ENCODE measurements around the gene IGFBP2. TPM values are rescaled to one million over a fixed set of nuclear protein-coding genes. Genes with fewer than 3 reads are reported as not detected.

The IGFBP2 gene
- total and polyA plus RNA-seq, 2 of the 13 experiments (the other 11 are each of a cell fraction or from before 2014, with no cell fraction given) = 2.0 to 5.8 TPM

- ATAC-seq = no peak
- no peak overlapping the region for H3K4me2 ChIP-seq (ENCODE audit: low read depth, low read length)
- no peak overlapping the region for H3K9ac ChIP-seq (ENCODE audit: insufficient read depth, low read depth, low read length)
- peaks cover under 1% of the 10 kb centered on the region; the same call in 1 of the 2 replicates for H3K4me1 ChIP-seq (ENCODE audit: insufficient read depth, low read length)
- H3K4me3 ChIP-seq (replicated peaks in 1 of 3; ENCODE audit: insufficient read depth in 1 of 3, low read depth in 2 of 3, low read length in 3 of 3) = no peak overlapping the region
- H3K9me3 ChIP-seq (ENCODE audit: low read length) = 0 out of 2 replicates have a peak, but pooled peaks cover 4% of the 10 kb centered on the region
- H4K20me1 ChIP-seq (ENCODE audit: insufficient read depth, low read length) = no peaks in the 10 kb centered on the region
- no peaks in the 10 kb centered on the region for H3K79me2 ChIP-seq (ENCODE audit: insufficient read depth, low read length)
- H2AFZ ChIP-seq (ENCODE audit: low read length) = no peak overlapping the region
- no peak for FAIRE-seq
- H3K27me3 ChIP-seq (ENCODE audit: control insufficient read depth in 1 of 2, insufficient read depth in 2 of 2, low read length in 2 of 2) = peaks cover 2 to 62% of the 10 kb centered on the region in 2 experiments; a peak in 4 of 5 replicates
- ChIA-PET POLR2A (no interaction called here), CTCF (ENCODE audit: low intra/inter-chr PET ratio, low total read pairs) (no interaction called here)
- BruUV-seq (replicated peaks) = no TSS peak
- in situ Hi-C loops (cut with HindIII; ENCODE audit: extremely low pct_ligation_motif_present, low pct_unique_long_range_greater_than_20kb) = no loop called here
- TF ChIP-seq HOXD1 (CRISPR knock-in tag; IDR thresholded peaks at IDR 0.05) (no peak), ZBTB21 (CRISPR knock-in tag; IDR thresholded peaks at IDR 0.05) (no peak), ZBTB10 (CRISPR knock-in tag; IDR thresholded peaks at IDR 0.05; ENCODE audit: borderline replicate concordance) (no peak)
- 4% methylated on average over 1 of the region's 1 CpG for WGBS (ENCODE audit: low lambda C conversion rate)
- no peak for DNase-seq (ENCODE audit: low spot score)
- H3K36me3 ChIP-seq (replicated peaks in 1 of 2; ENCODE audit: control insufficient read depth in 1 of 2, insufficient read depth in 2 of 2, low read length in 2 of 2) = no peaks in the 10 kb centered on the region
- no peak overlapping the region for H3K27ac ChIP-seq (ENCODE audit: extremely low read length, insufficient read depth, low read length)
- intact Hi-C loops (cut with micrococcal nuclease; ENCODE audit: unreplicated experiment) = no loop called here
Measured at GRCh38 chr2:216589791-216590190, 43.4 kb upstream of the IGFBP2 start.

- peak; percentile 82 for ATAC-seq
Measured at GRCh38 chr2:216590780-216591179, 42.4 kb upstream of the IGFBP2 start.

More at GRCh38 chr2:216590780-216591179, 42.4 kb upstream of the IGFBP2 start:
- Histone ChIP-seq H3K4me3 (replicated peaks in 1 of 3; ENCODE audit: insufficient read depth in 1 of 3, low read depth in 2 of 3, low read length in 3 of 3) (no peak overlapping the region), H4K20me1 (ENCODE audit: insufficient read depth, low read length) (no peaks in the 10 kb centered on the region), H3K9me3 (ENCODE audit: low read length) (no peaks in the 10 kb centered on the region), H3K27me3 (ENCODE audit: control insufficient read depth in 1 of 2, insufficient read depth in 2 of 2, low read length in 2 of 2) (peaks cover 2 to 55% of the 10 kb centered on the region in 2 experiments; a peak in 4 of 5 replicates), H3K27ac (ENCODE audit: extremely low read length, insufficient read depth, low read length) (no peak overlapping the region), H3K36me3 (replicated peaks in 1 of 2; ENCODE audit: control insufficient read depth in 1 of 2, insufficient read depth in 2 of 2, low read length in 2 of 2) (no peaks in the 10 kb centered on the region), H3K79me2 (ENCODE audit: insufficient read depth, low read length) (no peaks in the 10 kb centered on the region), H3K4me2 (ENCODE audit: low read depth, low read length) (no peak overlapping the region), H3K4me1 (ENCODE audit: insufficient read depth, low read length) (no peaks in the 10 kb centered on the region), H3K9ac (ENCODE audit: insufficient read depth, low read depth, low read length) (no peak overlapping the region), H2AFZ (ENCODE audit: low read length) (no peak overlapping the region)
- FAIRE-seq (peak; percentile 8), DNase-seq (ENCODE audit: low spot score) (no peak)
- TF ChIP-seq STAG1 (CRISPR knock-in tag; IDR thresholded peaks at IDR 0.05) (peak; percentile 50), KLF11 (CRISPR knock-in tag; IDR thresholded peaks at IDR 0.05) (no peak), SMC3 (IDR thresholded peaks at IDR 0.05; ENCODE audit: low read length) (peak; percentile 28; the same call in 1 of the 2 replicates), CTCF (CRISPR knock-in tag; IDR thresholded peaks at IDR 0.05) (peak; percentile 42)
- BruUV-seq (replicated peaks) = no TSS peak
- ChIA-PET POLR2A (no interaction called here), CTCF (ENCODE audit: low intra/inter-chr PET ratio, low total read pairs) (interaction anchor here (0.9 kb wide), 1 partner anchor 74 kb away, joined by 3 read pairs; no protein-coding TSS in a partner anchor)
- in situ Hi-C loops (cut with HindIII; ENCODE audit: extremely low pct_ligation_motif_present, low pct_unique_long_range_greater_than_20kb) = no loop called here
- 41% methylated on average over 9 of the region's 9 CpGs for WGBS (ENCODE audit: low lambda C conversion rate)
- intact Hi-C loops (cut with micrococcal nuclease; ENCODE audit: unreplicated experiment) = no loop called here
